Measurements from ENCODE around the gene CARM1.

GRCh38 chr19:10923260-10924112 is 52.1 kb downstream of the CARM1 start:
- no peak for TF ChIP-seq CTCF (IDR thresholded peaks at IDR 0.05)
- no peak for TF ChIP-seq POLR2A (IDR thresholded peaks at IDR 0.05)
